GM12878 (cell line): ENCODE data around the gene GRIK3. TPM values are rescaled to one million over a fixed set of nuclear protein-coding genes. Genes with fewer than 3 reads are reported as not detected.

Source experiments
- ATAC-seq: fragments of 200-7000 bp; cut with Tn5 transposase; 3 replicates; pipeline ENCODE4 v1.9.1; 2020; ENCODE audit warnings: mild to moderate bottlenecking, moderate library complexity
- BruUV-seq: library from RNA; stranded (reverse); fragments of 400-500 nt; replicated peaks from 2 replicates; lab custom pipeline; 2021; lab: Mats Ljungman, UMichigan
- CTCF ChIA-PET: fragments of 300-600 bp; sonication (Branson Sonifier 250); formaldehyde crosslinking; extraction: SDS; loops from one replicate; lab custom pipeline; 2021; ENCODE audit warnings: inconsistent platforms; lab: Yijun Ruan, JAX
- POLR2A ChIA-PET: fragments of 350-600 bp; formaldehyde crosslinking; extraction: SDS; loops from one replicate; lab custom pipeline; 2021; ENCODE audit warnings: inconsistent platforms; lab: Charles Lee
- RAD21 ChIA-PET: fragments of 300-600 bp; sonication (Branson Sonifier 250); formaldehyde crosslinking; loops from one replicate; lab custom pipeline; 2023; ENCODE audit warnings: antibody characterized with exemption; ENCODE audit not compliant: unreplicated experiment; lab: Charles Lee
- SMC1A ChIA-PET: fragments of 300-600 bp; sonication (Branson Sonifier 250); formaldehyde crosslinking; loops from one replicate; lab custom pipeline; 2023; ENCODE audit not compliant: unreplicated experiment, uncharacterized antibody; lab: Charles Lee
- DNase-seq: peaks from one replicate; pipeline ENCODE4 v3.0.0-alpha.2; 2011; ENCODE audit warnings: low read depth, low spot score
- FAIRE-seq: peaks from 3 replicates; lab custom pipeline; 2011; peaks lifted over from hg19 to GRCh38; lab: Jason Lieb, UNC
- H2AFZ ChIP-seq: 2 replicates; pipeline ENCODE4 v1.6.0; 2011; ENCODE audit warnings: low read depth, low read length, control low read depth; ENCODE audit not compliant: control insufficient read depth
- H3K27ac ChIP-seq: 2 replicates; pipeline ENCODE4 v1.5.1; 2011; ENCODE audit warnings: control low read depth; ENCODE audit not compliant: control insufficient read depth, insufficient read depth
- H3K27me3 ChIP-seq, 2 experiments: replicated peaks in 1 of 2; 2 replicates each; pipeline versions ENCODE4 v1.6.0 to v1.6.1; 2011; ENCODE audit warnings: low read length in 1 of 2; ENCODE audit not compliant: control insufficient read depth in 2 of 2, insufficient read depth in 2 of 2
- H3K36me3 ChIP-seq, 2 experiments: 2 replicates each; pipeline ENCODE4 v1.5.1; 2011; ENCODE audit warnings: low read length in 1 of 2; ENCODE audit not compliant: control insufficient read depth in 2 of 2, insufficient read depth in 2 of 2
- H3K4me1 ChIP-seq: 2 replicates; pipeline ENCODE4 v1.6.1; 2011; ENCODE audit warnings: mild to moderate bottlenecking, low read length, moderate library complexity, mixed read lengths; ENCODE audit not compliant: control insufficient read depth, insufficient read depth
- H3K4me2 ChIP-seq: 2 replicates; pipeline ENCODE4 v1.6.0; 2011; ENCODE audit warnings: control low read depth; ENCODE audit not compliant: control insufficient read depth, insufficient read depth
- H3K4me3 ChIP-seq: fragments of 200-600 bp; sonication (generic); 2 replicates; pipeline ENCODE4 v1.5.1; 2016
- H3K79me2 ChIP-seq: 2 replicates; pipeline ENCODE4 v1.6.0; 2011; ENCODE audit warnings: low read length; ENCODE audit not compliant: control insufficient read depth, insufficient read depth
- H3K9ac ChIP-seq: 2 replicates; pipeline ENCODE4 v1.8.0; 2011; ENCODE audit warnings: low read length, control low read depth, mixed read lengths; ENCODE audit not compliant: control insufficient read depth, insufficient read depth
- H3K9me3 ChIP-seq: replicated peaks from 3 replicates; pipeline ENCODE4 v1.5.1; 2011; ENCODE audit warnings: mild to moderate bottlenecking, low read length; ENCODE audit not compliant: control insufficient read depth, insufficient read depth
- H4K20me1 ChIP-seq: 2 replicates; pipeline ENCODE4 v1.6.0; 2011; ENCODE audit not compliant: control insufficient read depth, insufficient read depth
- MTA2 ChIP-seq: fragments of 450-650 bp; IDR thresholded peaks from 2 replicates; pipeline ENCODE4 v1.6.1; 2016; ENCODE audit warnings: low read depth, mild to moderate bottlenecking, moderate library complexity
- NR2C2 ChIP-seq: IDR thresholded peaks from 2 replicates; pipeline ENCODE4 v1.6.1; 2011; ENCODE audit warnings: borderline replicate concordance, low read depth; ENCODE audit not compliant: control insufficient read depth, insufficient read length
- SRF ChIP-seq, 2 experiments: IDR thresholded peaks; 2 replicates each; pipeline ENCODE4 v1.6.1; 2011; ENCODE audit warnings: low read depth in 2 of 2, low read length in 2 of 2, mild to moderate bottlenecking in 1 of 2, moderate library complexity in 1 of 2
- TCF3 ChIP-seq: IDR thresholded peaks from 2 replicates; pipeline ENCODE4 v1.6.1; 2012; ENCODE audit warnings: low read depth, mild to moderate bottlenecking, low read length, borderline replicate concordance; ENCODE audit not compliant: insufficient read depth
- ZBTB11 ChIP-seq: fragments of 450-650 bp; formaldehyde crosslinking; IDR thresholded peaks from 2 replicates; pipeline ENCODE4 v1.5.0; 2022; ENCODE audit warnings: mild to moderate bottlenecking, missing genetic modification characterization
- WGBS: methylation state at CpG from one replicate; pipeline ENCODE4 v1.1.6; 2016; ENCODE audit warnings: low lambda C conversion rate; ENCODE audit not compliant: insufficient replicate concordance, insufficient coverage; ENCODE audit errors: missing lambda C conversion rate; 5-methylcytosine and 5-hydroxymethylcytosine counted together
- in situ Hi-C: fragments of 300-500 bp; cut with MboI; formaldehyde crosslinking; loops from 9 replicates; pipeline ENCODE4 v1.14.3; 2018; ENCODE audit warnings: mixed read lengths
- intact Hi-C: fragments of 100-400 bp; cut with micrococcal nuclease; formaldehyde crosslinking; loops from one replicate; pipeline ENCODE4 v1.14.2; 2022; ENCODE audit not compliant: unreplicated experiment
- polyA plus RNA-seq, 11 experiments: library from polyadenylated mRNA; depleted of rRNA in 4 of 11; unstranded in 6 of 11; stranded (reverse) in 5 of 11; fragments of >200 nt; fragmentation: Nextera tagmentation in 4 of 11; fragmentation: Illumina TruSeq in 1 of 11; extraction: Ambion mirVana in 4 of 11; extraction: Trizol in 1 of 11; gene quantifications; 1 replicate in 1 of 11; 2 replicates in 10 of 11; pipeline versions ENCODE4 v1.2.1 to v1.2.3, GENCODE V29; 2011 to 2016; ENCODE audit warnings: inconsistent platforms in 2 of 11, missing spikeins in 2 of 11, low read depth in 1 of 11
- total RNA-seq, 4 experiments: library from RNA; depleted of rRNA in 3 of 4; stranded (reverse); fragments of >200 nt in 3 of 4; fragmentation: Illumina TruSeq in 1 of 4; extraction: Trizol in 1 of 4; gene quantifications; 2 replicates each; pipeline versions ENCODE4 v1.2.1 to v1.2.3, GENCODE V29; 2013 to 2021

Gene GRIK3
- total and polyA plus RNA-seq, 10 of the 15 experiments (the other 5 are each of a cell fraction or from before 2014, with no cell fraction given): not detected

- in situ Hi-C loops: no loop called here
- ChIA-PET CTCF (interaction anchor here (0.7 kb wide), 1 partner anchor 10 kb away, joined by 3 read pairs; no protein-coding TSS in a partner anchor), SMC1A (no interaction called here), RAD21 (no interaction called here), POLR2A (no interaction called here)
- H3K9me3 ChIP-seq: no peaks in the 10 kb centered on the region
- DNase-seq (no peak), FAIRE-seq (no peak), ATAC-seq (no peak)
- WGBS: 0% methylated on average over 6 of the region's 6 CpGs
- H3K27me3 ChIP-seq: no peaks in the 10 kb centered on the region
- no peaks in the 10 kb centered on the region for H3K36me3 ChIP-seq
- H3K9ac ChIP-seq: no peak overlapping the region
- H4K20me1 ChIP-seq: no peaks in the 10 kb centered on the region
- H3K79me2 ChIP-seq: no peaks in the 10 kb centered on the region
- no peak for TF ChIP-seq TCF3
- TF ChIP-seq MTA2: no peak
- no peak for TF ChIP-seq SRF (IDR thresholded peaks at IDR 0.05; ENCODE audit: low read depth in 2 of 2, low read length in 2 of 2)
- TF ChIP-seq NR2C2: no peak
- no peak for TF ChIP-seq ZBTB11 (CRISPR knock-in tag)
- H2AFZ ChIP-seq: no peak overlapping the region
- no peaks in the 10 kb centered on the region for H3K4me1 ChIP-seq
- no peak overlapping the region for H3K4me3 ChIP-seq
- no peak overlapping the region for H3K4me2 ChIP-seq
- intact Hi-C loops: no loop called here
- no TSS peak for BruUV-seq
- H3K27ac ChIP-seq: no peak overlapping the region
Observed at GRCh38 chr1:36920801-36921405, 113.4 kb downstream of the GRIK3 start.
